Cardiac atrium fibroblast (primary cell): ENCODE measurements around the gene TP53RK. TPM values are rescaled to one million over a fixed set of nuclear protein-coding genes. Genes with fewer than 3 reads are reported as not detected.

Experiments
- total RNA-seq: library from RNA; depleted of rRNA; stranded (reverse); fragments of >200 nt; gene quantifications from 2 replicates; pipeline ENCODE4 v1.2.3, GENCODE V29; 2015

TP53RK gene
- 13.3 and 17.7 TPM in 2 replicates for total RNA-seq

GRCh38 chr20:46689082-46689753 lies at the start of gene TP53RK:
TSS of gene TP53RK (minus strand) at chr20:46689444. CDS start at chr20:46689414, 30 bp downstream.

GRCh38 chr20:46709459-46710152 lies 20.4 kb upstream of the TP53RK start, which contains the start of gene SLC2A10:
TSS of gene SLC2A10 (plus strand) at chr20:46709649. CDS start at chr20:46709737, 88 bp downstream.

GRCh38 chr20:46651091-46651962 lies 37.9 kb downstream of the TP53RK start, which contains the start of gene SLC13A3:
TSS of gene SLC13A3 (minus strand) at chr20:46651459. CDS start at chr20:46651421, 38 bp downstream.

Other genes with a start within 250 kb of the TP53RK start
- 2.6 and 2.9 TPM in 2 replicates for gene ZNF334, start 175.9 kb downstream of the TP53RK start, total RNA-seq
- not detected in 2 replicates for gene OCSTAMP, start 138.8 kb downstream of the TP53RK start, total RNA-seq
- 0.16 and 0.36 TPM in 2 replicates for gene SLC13A3, start 38.0 kb downstream of the TP53RK start, total RNA-seq
- gene SLC2A10, start 20.2 kb upstream of the TP53RK start, total RNA-seq, result 43.7 TPM in 2 replicates
- 3.6 and 4.2 TPM in 2 replicates for gene EYA2, start 205.4 kb upstream of the TP53RK start, total RNA-seq